Esophagus muscularis mucosa (tissue), 4 donors: Measurements from ENCODE around the gene PRKAR2A.

Source experiments
- CTCF ChIP-seq, 3 experiments: fragments of 200-600 bp in 2 of 3; fragments of 450-650 bp in 1 of 3; sonication (generic) in 2 of 3; IDR thresholded peaks; one replicate each; pipeline ENCODE4 v1.5.1; 2017 to 2019; ENCODE audit warnings: antibody characterized with exemption in 3 of 3, mild to moderate bottlenecking in 2 of 3, moderate library complexity in 1 of 3
- EP300 ChIP-seq: sonication (generic); formaldehyde crosslinking; IDR thresholded peaks from one replicate; pipeline ENCODE4 v1.6.1; 2017; ENCODE audit warnings: antibody characterized with exemption
- POLR2AphosphoS5 ChIP-seq, 2 donors: sonication (generic); formaldehyde crosslinking; IDR thresholded peaks; one replicate each; pipeline ENCODE4 v1.6.1; 2017; ENCODE audit warnings: antibody characterized with exemption in 2 of 2

DNA sequence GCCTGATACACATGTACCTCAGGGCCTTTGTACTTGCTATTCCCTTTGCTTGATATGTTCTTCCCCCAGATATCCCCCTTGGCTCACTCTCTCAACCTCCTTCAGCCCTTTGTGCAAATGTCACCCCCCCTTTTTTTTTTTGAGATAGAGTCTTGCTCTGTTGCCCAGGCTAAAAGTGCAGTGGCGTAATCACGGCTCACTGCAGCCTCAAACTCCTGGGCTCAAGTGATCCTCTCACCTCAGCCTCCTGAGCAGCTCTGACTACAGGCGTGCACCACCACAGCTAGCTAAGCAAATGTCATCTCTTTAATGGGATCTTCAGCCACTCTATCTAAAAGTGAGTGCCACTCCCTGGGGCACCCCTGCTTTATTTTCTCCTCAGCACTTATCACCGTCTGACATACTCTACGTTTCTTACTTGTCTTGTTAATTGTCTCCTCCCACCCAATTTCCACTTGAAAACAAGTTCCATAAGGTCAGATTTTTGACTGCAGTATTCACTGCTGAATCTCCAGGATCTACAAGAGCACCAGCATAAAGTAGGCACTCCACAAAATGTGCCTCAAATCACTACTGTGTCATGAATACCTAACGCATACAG lies 145.3 kb downstream of the PRKAR2A start:
- TF ChIP-seq CTCF (IDR thresholded peaks at IDR 0.05) (no peak), POLR2AphosphoS5 (IDR thresholded peaks at IDR 0.05) (no peak), EP300 (no peak)
